Measurements from ENCODE around the gene CDC25B.

DNA sequence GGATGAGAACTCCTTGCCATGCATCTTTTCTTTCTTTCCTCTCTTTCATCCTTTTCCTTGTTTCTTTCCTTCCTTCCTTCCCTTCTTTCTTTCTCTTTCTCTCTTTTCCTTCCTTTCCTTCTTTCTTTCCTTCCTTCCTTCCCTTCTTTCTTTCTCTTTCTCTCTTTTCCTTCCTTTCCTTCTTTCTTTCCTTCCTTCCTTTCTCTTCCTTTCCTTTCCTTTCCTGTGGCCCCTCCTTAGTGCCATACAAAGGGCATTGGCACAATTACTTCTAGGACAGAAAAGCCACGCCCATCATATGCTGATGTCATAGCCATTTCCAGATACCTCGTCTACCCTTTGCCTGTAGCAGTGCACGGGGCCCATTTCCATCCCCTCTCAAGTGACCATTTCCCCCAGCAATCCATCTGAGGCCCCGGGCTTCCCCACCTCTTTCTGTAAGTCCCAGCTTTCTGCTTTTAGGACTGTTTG lies 7.4 kb upstream of the CDC25B start:
- TF ChIP-seq, protein P1, sequence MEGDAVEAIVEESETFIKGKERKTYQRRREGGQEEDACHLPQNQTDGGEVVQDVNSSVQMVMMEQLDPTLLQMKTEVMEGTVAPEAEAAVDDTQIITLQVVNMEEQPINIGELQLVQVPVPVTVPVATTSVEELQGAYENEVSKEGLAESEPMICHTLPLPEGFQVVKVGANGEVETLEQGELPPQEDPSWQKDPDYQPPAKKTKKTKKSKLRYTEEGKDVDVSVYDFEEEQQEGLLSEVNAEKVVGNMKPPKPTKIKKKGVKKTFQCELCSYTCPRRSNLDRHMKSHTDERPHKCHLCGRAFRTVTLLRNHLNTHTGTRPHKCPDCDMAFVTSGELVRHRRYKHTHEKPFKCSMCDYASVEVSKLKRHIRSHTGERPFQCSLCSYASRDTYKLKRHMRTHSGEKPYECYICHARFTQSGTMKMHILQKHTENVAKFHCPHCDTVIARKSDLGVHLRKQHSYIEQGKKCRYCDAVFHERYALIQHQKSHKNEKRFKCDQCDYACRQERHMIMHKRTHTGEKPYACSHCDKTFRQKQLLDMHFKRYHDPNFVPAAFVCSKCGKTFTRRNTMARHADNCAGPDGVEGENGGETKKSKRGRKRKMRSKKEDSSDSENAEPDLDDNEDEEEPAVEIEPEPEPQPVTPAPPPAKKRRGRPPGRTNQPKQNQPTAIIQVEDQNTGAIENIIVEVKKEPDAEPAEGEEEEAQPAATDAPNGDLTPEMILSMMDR (IDR thresholded peaks at IDR 0.05) = no peak
- no peak for TF ChIP-seq POLR2AphosphoS5 (IDR thresholded peaks at IDR 0.05)

All from breast epithelium (tissue), 3 donors.